SH-SY5Y (cell line): ENCODE results near the gene WDR89.

ENCODE experiments used
- GATA2 ChIP-seq: IDR thresholded peaks from 2 replicates; pipeline ENCODE4 v1.6.1; 2011; ENCODE audit warnings: mild to moderate bottlenecking, low read depth, low read length
- GATA3 ChIP-seq: IDR thresholded peaks from 2 replicates; pipeline ENCODE4 v1.6.1; 2011; ENCODE audit warnings: low read depth, mild to moderate bottlenecking, low read length, moderate library complexity

- TF ChIP-seq GATA2 (no peak), GATA3 (no peak)
These were observed 60.2 kb downstream of the WDR89 start for GRCh38 chr14:63581491-63581890.
